ENCODE results near the gene TACR1. TPM values are rescaled to one million over a fixed set of nuclear protein-coding genes. Genes with fewer than 3 reads are reported as not detected.

TACR1 gene
- polyA plus RNA-seq, 1 donor from 2014 or later = 0.78 TPM

DNA sequence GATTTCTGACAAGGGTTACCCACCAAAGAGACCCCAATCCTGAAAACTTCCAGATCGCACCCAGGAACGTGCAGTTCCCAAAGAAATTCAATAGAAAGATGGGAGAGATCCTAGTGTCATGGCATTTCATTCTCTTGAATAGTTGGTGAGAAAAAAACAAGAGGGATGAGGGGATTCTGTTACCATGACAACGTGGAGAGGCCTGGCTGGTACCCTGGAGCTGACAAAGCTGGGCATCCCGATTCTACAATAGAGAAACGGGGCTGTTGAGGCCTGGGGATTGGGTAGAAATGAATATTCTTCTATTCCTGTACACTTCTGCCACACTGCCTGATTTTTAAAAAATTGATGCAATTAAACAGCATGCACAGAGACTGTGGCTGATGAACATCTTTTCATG, 199.9 kb downstream of the TACR1 start:
- no peaks in the 10 kb centered on the region for H4K20me1 ChIP-seq (ENCODE audit: insufficient read depth)
- H3K9me2 ChIP-seq (ENCODE audit: insufficient read depth, low read length) = no peaks in the 10 kb centered on the region
- H3K4me3 ChIP-seq (ENCODE audit: low read length) = no peak overlapping the region
- H3K36me3 ChIP-seq (ENCODE audit: insufficient read depth, low read length) = no peaks in the 10 kb centered on the region
- H3F3A ChIP-seq (ENCODE audit: insufficient read depth, low read length, poor library complexity, severe bottlenecking) = peaks cover 3% of the 10 kb centered on the region
- H3K9me3 ChIP-seq (ENCODE audit: low read length) = no peaks in the 10 kb centered on the region
- H3K9ac ChIP-seq (ENCODE audit: low read length) = no peak overlapping the region
- peak overlapping the region; percentile 16 for H3K27ac ChIP-seq (ENCODE audit: low read length)
- H2AFZ ChIP-seq (ENCODE audit: low read depth, low read length) = no peak overlapping the region
- TF ChIP-seq TAF1 (IDR thresholded peaks at IDR 0.05; ENCODE audit: low read depth) (no peak), EP300 (conservative IDR thresholded peaks at IDR 0.05; ENCODE audit: poor library complexity, severe bottlenecking) (peak; percentile 22), RAD21 (conservative IDR thresholded peaks at IDR 0.05) (peak; percentile 17)
- no peaks in the 10 kb centered on the region for H3K27me3 ChIP-seq (ENCODE audit: insufficient read depth, low read depth, low read length)
- H3K79me2 ChIP-seq (replicated peaks; ENCODE audit: insufficient read depth, low read length) = no peaks in the 10 kb centered on the region
- H3K4me2 ChIP-seq (ENCODE audit: low read length) = no peak overlapping the region

Small RNA genes lying within 50 kb of the gene (small RNA-seq; reads per million reads assigned to genes)
- 0 to 1.1 (median 0.03) reads per million in 3 experiments for gene MIR5000

Other genes with a start within 250 kb of the TACR1 start
- gene POLE4, start 240.9 kb downstream of the TACR1 start, polyA plus RNA-seq = 21.4 and 35.9 TPM in 2 replicates